B cell (primary cell): ENCODE results near the gene MAPKBP1. TPM values are rescaled to one million over a fixed set of nuclear protein-coding genes. Genes with fewer than 3 reads are reported as not detected.

Experiments used
- ATAC-seq: fragments of 200-7000 bp; cut with Tn5 transposase; one replicate; pipeline ENCODE4 v1.10.0; 2021; ENCODE audit warnings: low read depth, mild to moderate bottlenecking, moderate number of reproducible peaks, moderate library complexity
- CTCF ChIA-PET: fragments of 350-600 bp; sonication (Branson Sonifier 250); formaldehyde crosslinking; loops from one replicate; lab custom pipeline; 2021; ENCODE audit warnings: antibody characterized with exemption, inconsistent platforms; lab: Charles Lee
- POLR2A ChIA-PET: fragments of 350-600 bp; sonication (Branson Sonifier 250); formaldehyde crosslinking; loops from one replicate; lab custom pipeline; 2021; ENCODE audit warnings: antibody characterized with exemption; lab: Charles Lee
- DNase-seq: peaks from one replicate; pipeline ENCODE4 v3.0.0; 2013
- H2AFZ ChIP-seq: 2 replicates; pipeline ENCODE4 v1.6.1; 2012; ENCODE audit warnings: mild to moderate bottlenecking, low read depth, low read length; ENCODE audit not compliant: insufficient read depth, poor library complexity, severe bottlenecking
- H3K27ac ChIP-seq, 2 donors: 1 replicate in 1 of 2; 2 replicates in 1 of 2; pipeline ENCODE4 v1.5.1; 2012 to 2013; ENCODE audit warnings: low read length in 2 of 2, mild to moderate bottlenecking in 2 of 2, moderate library complexity in 1 of 2
- H3K27me3 ChIP-seq, 4 experiments: fragments of 200-600 bp in 1 of 4; sonication (generic) in 1 of 4; replicated peaks in 1 of 4; 1 replicate in 2 of 4; 2 replicates in 2 of 4; pipeline versions ENCODE4 v1.6.1 to v1.7.0; 2013 to 2016; ENCODE audit warnings: low read length in 3 of 4, mild to moderate bottlenecking in 2 of 4, mixed read lengths in 1 of 4, moderate library complexity in 1 of 4; ENCODE audit not compliant: insufficient read depth in 4 of 4, control insufficient read depth in 3 of 4; ENCODE audit errors: control extremely low read depth in 1 of 4
- H3K36me3 ChIP-seq, 2 experiments: replicated peaks in 1 of 2; 1 replicate in 1 of 2; 2 replicates in 1 of 2; pipeline versions ENCODE4 v1.6.1 to v1.7.1; 2013; ENCODE audit warnings: low read length in 1 of 2; ENCODE audit not compliant: insufficient read depth in 2 of 2, control insufficient read depth in 1 of 2; ENCODE audit errors: control extremely low read depth in 1 of 2, extremely low read depth in 1 of 2
- H3K4me1 ChIP-seq, 2 donors: fragments of 200-600 bp in 1 of 2; sonication (generic) in 1 of 2; 1 replicate in 1 of 2; 2 replicates in 1 of 2; pipeline versions ENCODE4 v1.5.1 to v1.6.1; 2013 to 2017; ENCODE audit warnings: low read length in 2 of 2; ENCODE audit not compliant: control insufficient read depth in 2 of 2, insufficient read depth in 2 of 2
- H3K4me2 ChIP-seq: replicated peaks from 2 replicates; pipeline ENCODE3; 2012; ENCODE audit warnings: mild to moderate bottlenecking, low read depth, low read length; ENCODE audit not compliant: poor library complexity, severe bottlenecking
- H3K4me3 ChIP-seq, 5 experiments: fragments of 200-600 bp in 1 of 5; sonication (generic) in 1 of 5; 1 replicate in 3 of 5; 2 replicates in 2 of 5; pipeline versions ENCODE4 v1.5.1 to v1.7.0; 2011 to 2016; ENCODE audit warnings: low read length in 4 of 5, mild to moderate bottlenecking in 4 of 5, low read depth in 2 of 5, control low read depth in 1 of 5, moderate library complexity in 1 of 5; ENCODE audit not compliant: insufficient read depth in 1 of 5; ENCODE audit errors: control extremely low read depth in 1 of 5, extremely low read depth in 1 of 5
- H3K79me2 ChIP-seq: fragments of 200-600 bp; sonication (generic); one replicate; pipeline ENCODE4 v1.6.0; 2016; ENCODE audit warnings: low read length; ENCODE audit not compliant: control insufficient read depth, insufficient read depth
- H3K9ac ChIP-seq: fragments of 200-600 bp; sonication (generic); 2 replicates; pipeline ENCODE4 v1.6.1; 2017; ENCODE audit warnings: mild to moderate bottlenecking, low read length, moderate library complexity
- H3K9me3 ChIP-seq, 3 donors: one replicate each; pipeline versions ENCODE4 v1.6.1 to v1.7.1; 2013; ENCODE audit warnings: low read length in 2 of 3; ENCODE audit not compliant: control insufficient read depth in 2 of 3, insufficient read depth in 1 of 3; ENCODE audit errors: control extremely low read depth in 1 of 3
- H4K20me1 ChIP-seq: 2 replicates; pipeline ENCODE4 v1.6.0; 2012; ENCODE audit warnings: mild to moderate bottlenecking, low read length; ENCODE audit not compliant: insufficient read depth, control insufficient read depth, poor library complexity, severe bottlenecking
- H3K27ac Mint-ChIP-seq: one replicate; pipeline ENCODE4 v1.8.0; 2021; ENCODE audit warnings: mixed read lengths
- H3K27me3 Mint-ChIP-seq: one replicate; pipeline ENCODE4 v1.8.0; 2021; ENCODE audit warnings: mixed read lengths
- H3K4me1 Mint-ChIP-seq: one replicate; pipeline ENCODE4 v1.8.0; 2021; ENCODE audit warnings: mixed read lengths
- H3K4me3 Mint-ChIP-seq: one replicate; pipeline ENCODE4 v1.8.0; 2021; ENCODE audit warnings: mixed read lengths
- H3K9me3 Mint-ChIP-seq: one replicate; pipeline ENCODE4 v1.8.0; 2022; ENCODE audit warnings: mixed read lengths; ENCODE audit not compliant: insufficient read depth
- CTCF ChIP-seq: fragments of 200-600 bp; IDR thresholded peaks from one replicate; pipeline ENCODE4 v1.8.0; 2022; ENCODE audit warnings: antibody characterized with exemption, mild to moderate bottlenecking
- EZH2 ChIP-seq: IDR thresholded peaks from 2 replicates; pipeline ENCODE4 v1.6.1; 2012; ENCODE audit warnings: borderline replicate concordance, low read depth, mild to moderate bottlenecking, moderate library complexity, low read length; ENCODE audit not compliant: insufficient read depth, poor library complexity, severe bottlenecking
- WGBS: methylation state at CpG from one replicate; pipeline ENCODE4 v1.1.5; 2013; ENCODE audit warnings: missing lambda C conversion rate; ENCODE audit not compliant: insufficient coverage; 5-methylcytosine and 5-hydroxymethylcytosine counted together
- intact Hi-C: fragments of 100-400 bp; cut with micrococcal nuclease; formaldehyde crosslinking; loops from one replicate; pipeline ENCODE4 v1.10.0; 2022
- polyA plus RNA-seq: library from polyadenylated mRNA; depleted of rRNA; stranded (reverse); fragments of >200 nt; gene quantifications from 2 replicates; pipeline ENCODE4 v1.2.3, GENCODE V29; 2012
- total RNA-seq, 2 donors: library from RNA; stranded (reverse); fragments of 120-200 nt in 1 of 2; gene quantifications; 1 replicate in 1 of 2; 2 replicates in 1 of 2; pipeline versions ENCODE4 v1.2.3 to v1.2.4, GENCODE V29; 2013 to 2022

MAPKBP1 gene
- total and polyA plus RNA-seq, 2 donors (not counting 1 experiment from before 2014, with no cell fraction given): 14.1 to 59.2 TPM

GRCh38 chr15:41836073-41836472, 61.8 kb downstream of the MAPKBP1 start:
- POLR2A ChIA-PET: no interaction called here
- 39% methylated on average over 5 of the region's 6 CpGs for WGBS
- no peak overlapping the region for H3K27ac ChIP-seq
- no peaks in the 10 kb centered on the region for H3K27me3 Mint-ChIP-seq
- ATAC-seq: no peak
- H3K4me3 ChIP-seq: no peak overlapping the region
- H3K27ac Mint-ChIP-seq: no peak overlapping the region
- no peak for DNase-seq
- H3K9me3 ChIP-seq: no peaks in the 10 kb centered on the region
- peaks cover 58% of the 10 kb centered on the region for H4K20me1 ChIP-seq
- peaks cover 12% of the 10 kb centered on the region for H3K4me1 Mint-ChIP-seq
- no peaks in the 10 kb centered on the region for H3K9me3 Mint-ChIP-seq
- H3K79me2 ChIP-seq: peaks cover 25% of the 10 kb centered on the region
- intact Hi-C loops: no loop called here
- H3K36me3 ChIP-seq: peaks cover 0 to 8% of the 10 kb centered on the region in 2 experiments
- no peak overlapping the region for H3K4me3 Mint-ChIP-seq
- H3K4me2 ChIP-seq: no peak overlapping the region
- TF ChIP-seq EZH2: no peak
- TF ChIP-seq CTCF: no peak
- H3K27me3 ChIP-seq: no peaks in the 10 kb centered on the region
- H3K4me1 ChIP-seq: peaks cover 7 to 12% of the 10 kb centered on the region in 2 donors
- H2AFZ ChIP-seq: no peak overlapping the region
- CTCF ChIA-PET: interaction anchor here (0.6 kb wide), 1 partner anchor 336 kb away, joined by 4 read pairs; no protein-coding TSS in a partner anchor
- no peak overlapping the region for H3K9ac ChIP-seq

- no peaks in the 10 kb centered on the region for H3K27me3 Mint-ChIP-seq
- H3K9me3 Mint-ChIP-seq: no peaks in the 10 kb centered on the region
- ChIA-PET CTCF (no interaction called here), POLR2A (no interaction called here)
- intact Hi-C loops: no loop called here
- no peak overlapping the region for H3K27ac Mint-ChIP-seq
- Histone ChIP-seq H3K79me2 (peaks cover 22% of the 10 kb centered on the region), H2AFZ (no peak overlapping the region), H3K36me3 (peaks cover 0 to 6% of the 10 kb centered on the region in 2 experiments), H3K4me3 (no peak overlapping the region), H3K9me3 (no peaks in the 10 kb centered on the region), H4K20me1 (peaks cover 55% of the 10 kb centered on the region), H3K9ac (no peak overlapping the region), H3K4me2 (no peak overlapping the region), H3K27me3 (no peaks in the 10 kb centered on the region), H3K27ac (no peak overlapping the region), H3K4me1 (peaks cover 7 to 12% of the 10 kb centered on the region in 2 donors)
- WGBS: 91% methylated on average over 23 of the region's 23 CpGs
- TF ChIP-seq CTCF: no peak
- TF ChIP-seq EZH2: no peak
- no peak for DNase-seq
- no peak for ATAC-seq
- no peak overlapping the region for H3K4me3 Mint-ChIP-seq
- H3K4me1 Mint-ChIP-seq: peaks cover 12% of the 10 kb centered on the region
Observed at GRCh38 chr15:41836713-41837454, 62.6 kb downstream of the MAPKBP1 start.
